ENCODE results near the gene TTYH1.
A peak's percentile ranks its signal among the peaks of the same experiment; 100 is the strongest.

The TTYH1 gene

DNA sequence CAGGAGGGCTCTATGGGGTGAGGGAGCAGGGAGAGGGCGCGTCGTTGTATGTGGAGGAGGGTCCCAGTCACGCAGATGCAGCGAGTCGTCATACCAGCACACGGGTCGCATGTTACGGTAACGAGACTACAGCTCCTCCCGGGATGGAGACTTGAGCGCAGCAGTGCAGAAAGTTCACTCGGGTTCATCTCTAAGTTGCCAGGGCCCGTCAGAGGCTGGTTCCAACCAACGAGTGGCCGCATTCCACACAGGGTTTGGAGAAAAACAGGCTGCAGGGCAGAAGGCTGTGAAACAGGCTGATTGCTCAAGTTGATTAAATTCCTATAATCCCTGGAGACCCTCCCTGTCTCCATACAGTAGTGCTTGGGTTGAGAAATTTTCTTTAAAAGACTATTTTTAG, 21.9 kb upstream of the TTYH1 start:
- no peak for DNase-seq

DNA sequence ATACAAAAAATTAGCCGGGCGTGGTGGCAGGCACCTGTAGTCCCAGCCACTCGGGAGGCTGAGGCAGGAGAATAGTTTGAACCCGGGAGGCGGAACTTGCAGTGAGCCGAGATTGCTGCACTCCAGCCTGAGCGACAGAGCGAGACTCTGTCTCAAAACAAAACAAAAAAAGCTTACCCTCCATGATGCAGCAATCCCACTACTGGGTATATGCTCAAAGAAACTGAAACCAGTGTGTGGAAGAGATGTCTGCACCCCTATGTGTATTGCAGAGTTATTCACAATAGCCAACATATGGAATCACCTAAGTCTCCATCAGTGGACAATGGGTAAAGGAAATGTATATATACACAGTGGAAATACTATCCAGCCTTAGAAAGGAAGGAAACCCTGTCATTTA, 19.6 kb upstream of the TTYH1 start:
- DNase-seq, result no peak

DNA sequence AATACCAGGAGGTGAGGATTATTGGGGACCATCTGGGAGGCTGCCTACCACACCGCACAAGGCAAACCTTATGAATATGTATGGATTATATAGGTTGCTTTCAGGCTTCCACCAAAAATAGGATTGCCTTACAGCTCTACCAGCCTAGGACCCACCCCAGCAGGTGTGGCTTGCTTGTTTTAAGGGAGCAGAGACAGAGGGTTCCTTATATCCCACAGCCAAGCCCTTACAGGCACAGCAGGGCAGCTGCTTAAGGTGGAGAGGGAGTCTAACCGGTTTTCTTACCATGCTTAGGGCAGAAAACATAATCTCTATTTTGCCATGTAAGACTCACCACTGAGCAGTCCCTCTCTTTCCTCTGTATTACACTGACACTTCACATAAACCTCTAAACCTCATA, 16.1 kb upstream of the TTYH1 start:
- no peak for DNase-seq

DNA sequence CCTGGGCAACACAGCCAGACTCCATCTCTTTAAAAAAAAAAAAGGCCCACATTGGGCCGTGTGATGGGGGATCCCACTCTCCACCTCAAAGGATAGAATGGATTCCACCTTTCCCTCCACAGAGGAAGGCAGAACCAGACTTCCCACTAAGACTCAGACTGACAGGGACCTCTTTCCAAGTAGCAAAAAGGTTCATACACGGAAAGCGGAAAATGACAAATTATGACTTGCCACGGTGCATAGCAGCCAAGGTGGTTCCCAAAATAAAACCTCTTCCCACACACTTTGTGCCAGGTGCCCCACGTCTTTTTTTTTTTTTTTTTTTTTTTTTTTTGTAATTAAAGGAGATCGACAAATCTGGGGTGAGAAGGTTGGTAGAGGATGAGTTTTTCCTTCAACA, 14.4 kb upstream of the TTYH1 start:
- no peak for DNase-seq

DNA sequence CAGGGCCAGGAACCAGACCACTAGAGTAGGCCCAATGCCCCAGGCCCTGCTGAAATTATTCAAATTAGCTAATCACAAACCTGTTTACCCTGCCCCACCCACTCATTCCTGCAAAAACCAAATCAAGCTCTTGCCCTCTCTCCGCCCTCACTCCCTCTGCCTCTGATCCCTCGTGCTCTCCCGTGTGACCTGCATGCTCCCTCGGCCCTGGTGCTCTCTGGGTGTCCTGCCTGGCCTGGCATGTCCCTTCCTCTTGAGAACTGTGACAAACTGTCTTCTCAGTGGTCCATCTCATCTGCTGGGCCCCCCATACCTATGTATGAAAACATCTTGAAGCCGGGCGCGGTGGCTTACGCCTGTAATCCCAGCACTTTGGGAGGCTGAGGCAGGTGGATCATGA, 12.2 kb upstream of the TTYH1 start:
- no peak for DNase-seq

DNA sequence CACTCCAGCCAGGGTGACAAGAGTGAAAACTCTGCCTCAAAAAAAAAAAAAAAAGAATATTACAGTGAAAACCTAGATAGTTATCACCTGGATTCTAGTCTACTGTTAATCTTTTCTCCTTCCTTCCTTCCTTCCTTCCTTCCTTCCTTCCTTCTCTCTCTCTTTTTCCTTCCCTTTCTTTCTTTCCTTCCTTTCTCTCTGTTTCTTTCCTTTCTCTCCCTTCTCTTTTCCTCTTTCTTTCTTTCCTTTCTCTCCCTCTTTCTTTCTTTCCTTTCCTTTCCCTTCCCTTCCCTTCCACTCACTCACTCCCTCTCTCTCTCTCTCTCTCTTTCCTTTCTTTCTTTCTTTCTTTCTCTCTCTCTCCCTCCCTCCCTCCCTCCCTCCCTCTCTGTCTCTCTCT, 9.6 kb upstream of the TTYH1 start:
- no peak for DNase-seq

DNA sequence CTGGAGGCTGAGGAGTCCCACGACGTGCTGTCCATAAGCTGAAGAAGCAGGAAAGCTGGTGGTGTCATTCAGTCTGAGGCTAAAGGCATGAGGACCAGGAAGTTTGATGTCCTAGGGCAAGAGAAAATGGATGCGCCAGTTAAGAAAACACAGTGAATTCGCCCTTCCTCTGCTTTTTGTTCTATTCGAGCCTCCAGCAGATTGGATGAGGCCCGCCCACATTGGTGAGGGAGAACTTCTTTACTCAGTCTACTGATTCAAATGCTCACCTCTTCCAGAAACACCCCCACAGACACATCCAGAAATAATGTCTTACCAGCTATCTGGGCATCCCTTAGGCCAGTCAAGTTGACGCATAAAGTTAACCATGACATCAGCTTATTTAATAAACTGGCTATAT, 7.5 kb upstream of the TTYH1 start:
- no peak for DNase-seq

DNA sequence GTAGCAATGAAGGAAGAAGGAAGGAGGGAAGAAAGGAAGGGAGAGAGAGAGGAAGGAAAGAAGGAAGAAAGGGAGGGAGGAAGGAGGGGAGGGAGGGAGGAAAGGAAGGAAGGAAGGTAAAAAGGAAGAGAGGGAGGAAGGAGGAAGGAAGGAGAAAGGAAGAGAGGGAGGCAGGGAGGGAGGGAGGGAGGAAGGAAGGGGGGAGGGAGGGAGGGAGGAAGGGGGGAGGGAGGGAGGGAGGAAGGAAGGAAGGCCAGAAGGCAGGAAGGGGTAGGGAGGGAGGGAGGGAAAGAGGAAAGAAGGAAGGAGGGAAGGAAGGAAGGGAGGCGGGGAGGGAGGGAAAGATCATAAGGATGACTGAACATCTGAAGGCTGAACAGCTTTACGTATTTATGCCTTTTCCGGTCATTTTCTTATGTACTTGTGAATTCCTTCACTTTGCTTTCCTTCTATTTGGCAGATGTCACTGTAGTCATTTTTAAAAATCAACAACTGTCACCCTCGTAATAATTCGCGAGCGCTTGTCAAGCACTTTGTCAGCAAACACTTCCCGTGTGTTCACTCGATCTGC, 6.7 kb upstream of the TTYH1 start:
- DNase-seq, result no peak

DNA sequence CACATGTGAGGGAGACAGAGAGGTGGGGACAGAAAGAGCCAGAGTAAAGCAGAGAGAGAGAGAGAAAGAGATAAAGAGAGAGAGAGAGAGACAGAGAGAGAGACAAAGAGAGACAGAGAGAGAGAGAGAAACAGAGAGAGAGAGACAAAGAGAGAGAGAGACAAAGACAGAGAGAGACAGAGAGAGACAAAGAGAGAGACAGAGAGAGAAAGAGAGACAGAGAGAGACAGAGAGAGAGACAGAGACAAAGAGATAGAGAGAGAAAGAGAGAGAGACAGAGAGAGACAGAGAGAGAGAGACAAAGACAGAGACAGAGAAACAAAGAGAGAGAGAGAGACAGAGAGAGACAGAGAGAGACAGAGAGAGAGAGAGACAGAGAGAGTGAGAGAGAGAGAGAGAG, 4.2 kb upstream of the TTYH1 start:
- DNase-seq, result no peak

DNA sequence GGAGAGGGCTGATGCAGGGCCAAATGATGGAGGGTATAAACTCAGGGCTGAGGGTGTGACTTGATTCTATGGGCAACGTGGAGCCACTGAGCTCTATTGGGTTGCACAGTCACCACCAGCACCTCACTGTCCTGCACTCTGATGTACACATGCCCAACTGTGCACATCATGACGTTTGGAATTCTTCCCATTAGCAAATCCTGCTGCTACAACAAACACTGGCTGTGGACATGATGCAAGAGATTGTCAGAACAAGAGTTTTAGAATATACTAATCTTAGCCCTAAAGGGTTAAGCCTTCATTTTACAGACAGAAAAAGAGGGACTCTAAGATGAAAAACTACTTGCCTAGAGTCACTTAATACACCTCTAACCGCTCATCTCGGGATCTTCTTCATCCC, 2.4 kb upstream of the TTYH1 start:
- no peak for DNase-seq

DNA sequence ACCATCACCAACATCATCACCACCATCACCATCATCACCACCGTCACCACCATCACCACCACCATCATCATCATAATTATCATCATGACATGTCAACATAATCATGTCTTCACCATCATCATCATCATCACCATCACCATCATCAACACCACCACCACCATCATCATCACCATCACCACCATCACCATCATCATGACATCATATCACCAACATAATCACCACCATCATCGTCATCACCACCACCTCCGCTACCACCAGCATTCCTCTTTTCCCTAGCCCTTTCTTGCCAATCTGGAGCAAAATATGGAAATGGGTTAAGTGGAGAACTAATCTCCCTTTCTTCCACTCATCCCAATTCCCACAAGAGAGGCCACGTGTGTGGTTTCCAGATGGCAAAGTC, 1.1 kb upstream of the TTYH1 start:
- no peak for DNase-seq

DNA sequence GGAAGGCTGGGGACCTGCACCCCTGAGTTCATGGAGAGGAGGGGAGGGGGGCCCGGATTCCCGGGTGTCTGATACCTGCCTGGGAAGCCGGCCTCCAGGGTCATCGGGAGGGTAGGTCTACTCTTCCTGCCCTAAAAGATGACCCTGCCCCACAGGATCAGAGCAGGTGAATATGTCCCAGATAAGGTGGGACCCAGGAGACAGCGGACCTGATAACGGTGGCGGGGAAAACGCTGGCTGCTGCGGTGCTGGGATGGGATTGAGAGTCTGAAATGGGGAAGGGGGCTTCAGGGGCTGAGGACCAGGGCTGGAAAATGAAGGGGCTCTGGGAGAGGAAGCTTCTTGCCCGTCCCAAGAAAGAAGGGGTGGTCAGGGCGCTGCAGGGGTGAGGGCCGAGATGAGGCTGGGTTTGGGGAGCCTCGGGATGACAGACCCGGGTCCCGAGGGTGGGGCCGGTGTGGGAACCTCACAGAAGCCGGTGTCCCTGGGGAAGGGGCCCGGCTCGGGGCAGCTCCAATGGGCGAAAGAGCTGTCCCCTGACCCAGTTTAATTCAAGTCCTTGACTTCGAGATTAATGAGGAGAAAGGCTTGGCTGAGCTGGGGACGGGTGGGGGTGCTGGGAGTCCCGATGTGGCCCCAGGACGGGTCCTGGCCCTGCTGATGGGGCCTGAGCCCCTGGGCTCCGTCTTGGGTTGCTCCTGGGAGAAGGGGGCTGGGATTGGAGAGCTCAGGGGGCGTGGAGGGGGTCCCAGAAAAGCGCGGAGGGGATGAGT, 823 bp downstream of the TTYH1 start:
- no peak for DNase-seq

DNA sequence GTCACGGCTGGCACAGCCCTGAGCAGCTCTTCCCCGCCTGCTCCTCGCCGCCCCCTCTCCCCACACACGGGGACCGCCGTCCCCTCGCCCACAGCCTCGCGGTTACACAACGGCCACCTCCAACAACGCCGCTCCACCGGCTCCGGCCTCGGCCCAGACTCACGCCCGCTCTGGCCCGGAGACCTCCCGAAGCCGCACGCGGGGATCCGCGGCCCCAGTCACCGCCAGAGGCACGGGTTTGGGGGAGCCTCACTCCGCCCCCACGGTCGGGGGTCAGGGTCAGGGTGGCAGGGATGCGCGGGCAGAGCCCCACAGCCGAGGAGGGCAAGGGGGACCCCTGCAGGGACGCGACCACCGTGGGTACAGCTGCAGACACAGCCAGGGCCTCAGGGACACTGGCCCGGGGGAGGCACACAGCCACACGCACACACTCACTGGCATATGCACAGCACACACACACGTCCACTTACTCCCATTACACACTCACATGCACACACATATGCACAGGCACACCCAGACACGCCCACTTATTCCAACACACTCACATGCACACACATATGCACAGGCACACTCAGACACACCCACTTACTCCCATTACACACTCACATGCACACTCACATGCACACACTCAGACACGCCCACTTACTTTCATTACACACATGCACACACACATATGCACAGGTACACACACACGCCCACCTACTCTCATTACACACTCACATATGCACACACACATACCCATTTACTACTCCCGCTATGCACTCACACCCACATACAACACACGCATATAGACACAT, 1.6 kb downstream of the TTYH1 start:
- no peak for DNase-seq

DNA sequence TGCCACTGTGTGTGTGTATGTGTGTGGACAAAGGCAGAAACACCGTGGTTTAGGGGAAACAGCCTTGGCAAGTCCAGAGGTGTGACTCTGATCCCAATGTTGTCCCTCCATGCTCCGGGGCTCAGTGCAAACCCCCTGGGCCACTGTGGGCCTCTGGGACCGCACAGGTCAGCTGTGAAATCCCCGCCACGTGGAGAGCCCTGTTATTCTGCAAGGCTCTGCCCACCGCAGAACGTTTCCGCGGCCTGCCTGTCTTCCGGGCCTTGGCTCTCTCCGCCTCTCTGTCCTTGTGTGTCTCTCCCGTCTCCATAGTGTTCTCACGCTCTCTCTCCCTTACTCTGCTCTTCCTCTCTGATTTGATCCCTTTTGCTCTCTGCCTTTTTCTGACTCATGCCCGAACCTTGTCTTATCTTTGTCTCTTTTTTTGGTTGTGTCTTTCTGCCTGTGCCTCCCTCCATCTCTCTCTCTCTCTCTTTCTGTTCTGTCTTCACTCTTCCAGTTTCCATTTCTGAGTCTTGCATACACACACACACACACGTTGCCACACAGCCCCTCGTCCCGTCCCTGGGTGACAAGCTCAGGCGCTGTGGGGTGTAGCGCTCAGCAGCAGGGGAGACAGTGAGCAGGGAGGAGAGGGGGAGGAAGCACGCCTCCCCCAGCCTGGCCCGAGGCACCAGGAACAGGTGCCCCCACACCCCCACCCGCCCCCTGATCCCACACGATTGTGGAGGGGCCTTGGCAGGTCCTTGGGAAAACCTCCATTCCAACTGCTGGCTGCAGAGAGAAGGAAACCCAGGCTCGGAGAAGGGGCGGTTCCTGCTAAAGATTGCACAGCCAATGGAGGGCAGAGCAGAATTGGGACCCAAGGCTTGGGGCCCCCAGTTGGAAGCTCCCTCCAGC, 3.0 kb downstream of the TTYH1 start:
- DNase-seq, result peak; percentile 81

DNA sequence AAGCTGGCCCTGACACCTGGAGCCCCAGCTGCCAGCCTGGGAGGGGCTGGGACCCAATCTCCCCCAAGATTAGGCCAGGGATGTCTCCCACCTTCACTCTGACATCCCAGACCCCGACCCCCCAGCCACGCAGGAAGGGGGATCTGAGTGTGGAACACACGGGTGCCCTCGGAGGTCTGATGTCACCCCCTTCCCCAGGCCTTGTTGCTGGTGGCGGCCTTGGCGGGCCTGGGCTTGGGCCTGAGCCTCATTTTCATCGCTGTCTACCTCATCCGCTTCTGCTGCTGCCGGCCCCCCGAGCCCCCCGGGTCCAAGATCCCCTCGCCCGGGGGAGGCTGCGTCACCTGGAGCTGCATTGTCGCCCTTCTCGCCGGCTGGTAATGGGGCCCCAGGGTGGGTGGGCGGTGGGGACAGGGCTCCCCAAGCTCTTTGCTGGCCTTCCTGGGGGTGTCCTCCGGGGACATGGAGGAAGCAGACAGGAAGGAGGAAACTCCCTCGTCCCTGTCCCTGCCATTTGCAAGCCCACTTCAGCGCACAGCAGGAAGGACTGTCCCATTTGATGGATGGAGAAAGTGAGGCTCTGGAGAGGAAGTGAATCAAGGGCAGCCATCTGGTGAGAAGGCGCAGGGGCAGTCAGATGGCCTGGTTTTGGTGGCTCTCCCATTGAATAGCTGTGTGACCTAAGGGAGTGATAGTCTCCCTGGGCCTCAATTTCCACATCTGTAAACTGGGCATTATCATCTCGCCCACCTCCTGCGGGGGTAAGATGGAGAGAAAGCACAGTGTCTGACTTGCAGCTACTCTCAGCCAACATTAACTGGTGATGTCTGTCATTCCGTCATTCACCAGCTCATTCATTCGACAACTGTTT, 3.9 kb downstream of the TTYH1 start:
- no peak for DNase-seq

DNA sequence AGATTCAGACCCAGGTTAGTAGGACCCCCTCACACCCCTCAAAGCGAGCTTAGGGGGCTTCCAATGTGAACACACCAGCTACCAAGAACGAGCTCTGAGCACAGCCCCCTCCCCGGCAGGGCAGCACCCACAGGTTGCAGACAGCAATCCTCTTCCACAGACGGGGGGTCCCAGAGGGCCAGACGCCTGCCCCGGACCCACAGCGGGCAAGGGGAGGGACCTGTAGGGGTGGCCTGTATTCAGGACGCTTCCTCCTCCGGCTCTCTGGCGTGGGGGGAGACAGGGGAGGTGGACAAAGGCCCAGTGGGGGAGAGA, 4.8 kb downstream of the TTYH1 start:
- DNase-seq, result no peak

DNA sequence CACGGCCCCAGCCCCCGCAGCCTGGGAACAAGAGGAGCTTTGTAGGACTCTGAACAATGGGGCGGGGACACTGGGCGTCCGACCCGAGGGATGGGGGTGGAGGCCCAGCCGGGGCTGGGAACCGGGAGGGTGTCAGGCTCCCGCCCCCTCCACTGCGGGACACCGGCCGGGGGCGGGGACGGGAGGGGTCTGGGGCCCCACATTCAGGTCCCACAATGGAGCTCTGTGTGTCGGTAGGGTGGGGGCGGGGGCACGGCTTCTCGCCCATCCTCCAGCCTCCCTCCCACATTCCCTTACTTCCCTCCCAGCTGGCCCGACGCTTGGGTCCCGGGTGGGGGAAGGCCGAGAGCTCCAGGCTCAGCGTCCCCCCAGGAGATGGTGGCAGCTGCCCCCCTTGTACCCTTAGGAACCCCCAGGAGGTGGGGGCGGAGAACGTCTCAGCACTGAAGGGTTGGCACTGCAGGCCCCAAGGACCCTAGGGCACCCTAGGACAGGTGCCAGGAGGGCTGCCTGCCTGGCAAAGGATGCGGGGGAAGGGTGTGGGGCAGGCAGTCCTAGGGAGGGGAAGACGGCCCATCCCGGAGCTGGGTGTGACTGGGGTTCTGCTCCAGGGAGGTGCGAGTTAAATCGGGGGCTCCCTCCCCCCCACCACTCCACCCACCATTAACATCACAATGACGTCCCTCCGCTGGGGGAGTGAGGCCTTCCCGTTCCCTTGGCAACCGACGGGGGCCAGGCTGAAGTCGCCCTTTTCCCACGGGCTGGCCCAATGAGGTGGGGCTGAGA, 5.3 kb downstream of the TTYH1 start:
- no peak for DNase-seq

DNA sequence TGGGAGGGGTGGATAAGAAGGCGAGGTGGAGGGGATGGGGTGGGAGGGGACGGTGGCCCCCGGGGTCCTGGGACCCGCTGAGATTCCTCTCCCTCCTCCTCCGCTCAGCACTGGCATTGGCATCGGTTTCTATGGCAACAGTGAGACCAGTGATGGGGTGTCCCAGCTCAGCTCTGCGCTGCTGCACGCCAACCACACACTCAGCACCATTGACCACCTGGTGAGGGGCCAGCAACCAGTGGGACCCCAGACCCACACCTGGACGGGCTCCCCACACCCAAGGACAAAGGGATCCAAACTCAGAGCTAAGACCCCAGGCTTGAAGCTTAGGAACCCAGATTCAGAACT, 5.9 kb downstream of the TTYH1 start:
- no peak for DNase-seq

DNA sequence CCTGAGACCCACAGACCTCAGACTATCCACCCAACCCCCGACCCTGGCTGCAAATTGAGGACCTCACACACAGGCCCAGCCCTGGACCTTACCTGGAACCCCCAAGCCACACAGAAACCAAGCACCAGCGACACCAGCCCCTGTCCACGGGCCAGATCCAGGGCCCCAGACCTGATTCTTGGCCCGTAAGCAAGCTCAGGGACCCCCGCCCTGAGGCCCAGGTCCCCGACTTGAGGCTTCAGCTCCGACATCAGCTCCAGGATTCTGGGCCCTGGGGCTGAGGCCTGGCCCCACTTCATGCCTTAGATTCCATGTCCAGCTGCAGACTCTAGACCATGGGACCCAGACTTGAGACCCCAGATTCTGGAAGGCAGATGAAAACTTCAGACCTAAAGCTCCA, 6.3 kb downstream of the TTYH1 start:
- DNase-seq, result no peak

DNA sequence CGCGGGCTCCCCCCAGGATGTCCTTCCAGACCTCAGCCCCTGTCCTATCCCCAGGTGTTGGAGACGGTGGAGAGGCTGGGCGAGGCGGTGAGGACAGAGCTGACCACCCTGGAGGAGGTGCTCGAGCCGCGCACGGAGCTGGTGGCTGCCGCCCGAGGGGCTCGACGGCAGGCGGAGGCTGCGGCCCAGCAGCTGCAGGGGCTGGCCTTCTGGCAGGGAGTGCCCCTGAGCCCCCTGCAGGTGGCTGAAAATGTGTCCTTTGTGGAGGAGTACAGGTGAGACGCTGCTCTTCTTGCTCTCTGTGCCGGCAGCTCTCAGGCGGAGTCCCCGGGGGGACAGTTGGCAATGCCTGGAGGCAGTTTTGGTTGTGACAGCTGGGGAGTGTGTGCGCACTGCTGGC, 6.9 kb downstream of the TTYH1 start:
- no peak for DNase-seq

DNA sequence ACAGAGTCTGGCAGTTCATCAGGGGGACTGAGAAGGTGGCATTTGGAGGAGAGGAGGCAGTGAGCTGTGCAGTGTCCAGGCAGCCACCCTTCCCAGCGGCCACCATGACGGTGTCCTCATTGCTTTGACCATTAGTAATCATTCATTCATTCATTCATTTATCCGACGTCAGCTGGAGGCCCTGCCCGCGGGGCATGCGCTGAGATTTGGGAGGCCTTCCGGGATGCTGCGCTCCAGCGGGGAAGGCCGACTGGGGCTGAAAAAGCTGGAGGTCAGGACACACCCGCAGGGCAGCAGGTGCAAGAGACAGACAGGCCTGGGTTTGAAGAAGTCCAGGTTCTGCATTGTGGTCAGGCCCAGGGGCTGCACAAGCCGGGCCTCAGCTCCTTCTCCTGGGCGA, 8.9 kb downstream of the TTYH1 start:
- no peak for DNase-seq

Data from hematopoietic multipotent progenitor cell treated with erythropoietin and hydrocortisone succinate and interleukin-3 and kit ligand, for 4 days (in vitro differentiated cells).